T follicular helper cell (primary cell): ENCODE results near the gene ARHGEF4.
A peak's percentile ranks its signal among the peaks of the same experiment; 100 is the strongest.

Experiments used
- DNase-seq: peaks from one replicate; pipeline ENCODE4 v3.0.0-alpha.2; 2020; ENCODE audit warnings: low read depth

The ARHGEF4 gene

DNA sequence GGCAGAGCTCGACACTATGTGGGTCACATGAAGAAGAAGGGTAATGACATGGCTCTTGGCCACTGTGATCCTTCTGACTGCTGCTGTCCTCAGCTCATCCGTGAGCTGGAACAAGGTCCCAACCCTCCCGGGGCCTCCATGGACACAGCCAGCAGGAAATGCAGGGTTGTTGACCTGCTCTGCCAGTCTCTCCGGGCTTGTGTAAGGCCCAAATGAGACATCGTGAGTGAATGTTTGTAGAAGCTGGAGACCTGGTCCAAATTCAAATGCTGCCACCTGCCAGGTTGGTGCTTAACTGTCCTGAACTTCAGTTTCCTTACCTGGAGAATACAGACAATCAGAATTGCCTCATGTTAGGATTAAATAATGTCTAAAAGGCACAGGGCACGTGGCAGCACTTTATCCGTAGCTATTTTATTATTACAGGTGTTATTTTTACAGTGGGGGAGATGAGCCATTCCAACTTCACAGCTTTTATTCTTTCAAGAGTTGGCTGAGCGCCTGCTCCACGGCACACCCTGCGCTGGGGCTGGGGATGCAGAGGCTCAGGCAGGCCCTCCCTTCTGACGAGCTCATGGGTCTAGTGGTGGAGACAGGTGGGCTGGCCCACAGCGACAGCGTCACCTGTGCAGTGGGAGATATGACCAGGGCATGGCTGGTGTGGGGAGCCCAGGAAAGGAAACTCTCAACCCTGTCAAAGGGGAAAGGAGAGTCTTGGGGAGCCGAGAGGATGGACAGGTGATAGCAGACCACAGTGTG lies 15.1 kb downstream of the ARHGEF4 start:
- no peak for DNase-seq

DNA sequence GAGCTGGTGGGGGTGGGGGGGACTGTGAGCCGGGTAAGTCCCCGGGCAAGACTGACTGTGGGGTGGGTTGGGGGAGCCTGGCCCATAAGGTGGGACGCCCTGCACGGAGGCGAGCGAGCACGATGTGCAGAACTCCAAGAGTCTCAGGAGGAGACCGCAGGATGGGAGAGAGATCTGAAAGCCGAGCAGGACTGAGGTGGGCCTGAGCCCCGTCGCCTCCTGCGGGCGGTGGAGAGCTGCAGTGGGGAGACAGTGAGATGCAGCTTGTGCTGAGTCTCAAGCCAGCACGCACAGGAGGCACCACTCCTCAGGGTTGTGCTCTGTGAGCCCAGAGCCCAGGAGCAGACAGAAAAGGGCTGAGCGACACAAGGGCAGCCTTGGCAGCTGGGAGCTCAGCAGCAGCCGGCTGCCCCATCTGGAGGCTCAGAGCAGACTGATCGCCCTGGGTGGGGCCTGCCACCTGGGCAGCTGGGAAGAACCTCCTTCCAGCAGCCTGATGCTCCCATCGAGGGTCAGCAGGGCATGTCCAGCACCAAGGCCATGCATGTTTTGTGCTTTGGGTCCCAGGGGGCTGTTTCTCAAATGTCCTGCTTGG lies 15.9 kb downstream of the ARHGEF4 start:
- DNase-seq = no peak

DNA sequence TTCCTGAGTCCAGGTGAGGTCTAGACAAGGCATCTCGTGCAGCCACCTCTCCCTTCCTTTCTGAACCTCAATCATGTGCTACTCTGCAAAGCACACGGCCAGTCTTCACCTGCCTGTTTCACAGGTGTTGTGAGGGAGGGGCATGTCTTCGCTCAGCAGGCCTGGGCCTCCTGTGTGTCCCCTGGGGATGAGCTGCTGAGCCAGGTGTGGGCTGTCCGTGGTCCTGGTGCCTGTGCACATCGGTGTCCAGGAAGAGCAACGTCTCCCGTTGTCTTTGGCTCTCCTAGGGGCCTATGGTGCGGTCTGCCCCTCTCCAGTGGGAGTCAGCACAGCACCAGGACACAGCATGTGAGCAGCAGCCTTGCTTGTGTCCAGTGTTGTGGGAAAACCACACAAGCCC lies 16.7 kb downstream of the ARHGEF4 start:
- DNase-seq = no peak

- no peak for DNase-seq
These were observed 17.6 kb downstream of the ARHGEF4 start for GRCh38 chr2:130854301-130854700.

DNA sequence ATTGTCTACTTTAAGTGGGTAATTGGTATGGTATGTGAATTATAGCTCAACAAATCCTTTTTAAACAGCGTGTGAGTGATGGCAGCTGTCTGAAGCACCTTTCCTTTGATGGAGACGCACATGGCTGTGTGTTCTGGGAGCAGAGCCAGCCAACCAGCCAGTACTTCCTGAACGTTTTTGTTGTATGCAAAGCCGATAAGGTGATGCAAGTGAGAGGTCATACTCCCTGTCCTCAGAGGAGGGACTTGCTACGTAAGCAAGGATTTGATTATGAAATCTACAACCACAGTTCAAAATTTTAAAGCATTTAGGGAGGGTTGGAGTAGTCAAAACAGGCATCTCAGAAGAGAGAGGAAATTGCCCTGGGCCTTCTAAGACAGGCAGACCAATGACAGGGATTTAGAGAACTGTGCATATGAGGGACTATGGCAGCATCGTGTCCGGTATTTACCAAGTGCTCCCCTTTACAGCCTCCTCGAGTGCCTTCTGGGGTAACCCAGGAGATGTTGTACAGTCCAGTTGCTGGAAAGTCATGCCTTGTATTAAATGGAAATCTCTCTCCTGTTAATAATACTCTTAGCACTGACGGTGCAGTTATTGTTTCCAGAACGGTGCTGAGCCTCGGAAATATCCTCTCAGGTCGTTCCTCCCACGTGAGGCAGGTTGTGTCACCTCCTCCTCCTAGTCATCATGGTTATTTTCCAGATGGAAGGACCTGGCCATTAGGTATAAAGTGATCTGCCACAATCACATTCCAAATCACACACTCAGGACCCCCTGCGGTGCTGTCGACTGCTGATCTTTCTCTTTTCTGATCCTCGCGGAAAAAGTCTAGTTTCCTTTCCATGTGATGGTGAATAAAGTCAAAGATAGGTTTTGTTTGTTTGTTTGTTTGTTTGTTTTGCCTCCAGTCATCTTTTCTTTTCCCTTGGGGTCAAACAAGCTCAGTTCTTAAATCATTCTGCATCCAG lies 28.4 kb downstream of the ARHGEF4 start:
- DNase-seq = no peak

DNA sequence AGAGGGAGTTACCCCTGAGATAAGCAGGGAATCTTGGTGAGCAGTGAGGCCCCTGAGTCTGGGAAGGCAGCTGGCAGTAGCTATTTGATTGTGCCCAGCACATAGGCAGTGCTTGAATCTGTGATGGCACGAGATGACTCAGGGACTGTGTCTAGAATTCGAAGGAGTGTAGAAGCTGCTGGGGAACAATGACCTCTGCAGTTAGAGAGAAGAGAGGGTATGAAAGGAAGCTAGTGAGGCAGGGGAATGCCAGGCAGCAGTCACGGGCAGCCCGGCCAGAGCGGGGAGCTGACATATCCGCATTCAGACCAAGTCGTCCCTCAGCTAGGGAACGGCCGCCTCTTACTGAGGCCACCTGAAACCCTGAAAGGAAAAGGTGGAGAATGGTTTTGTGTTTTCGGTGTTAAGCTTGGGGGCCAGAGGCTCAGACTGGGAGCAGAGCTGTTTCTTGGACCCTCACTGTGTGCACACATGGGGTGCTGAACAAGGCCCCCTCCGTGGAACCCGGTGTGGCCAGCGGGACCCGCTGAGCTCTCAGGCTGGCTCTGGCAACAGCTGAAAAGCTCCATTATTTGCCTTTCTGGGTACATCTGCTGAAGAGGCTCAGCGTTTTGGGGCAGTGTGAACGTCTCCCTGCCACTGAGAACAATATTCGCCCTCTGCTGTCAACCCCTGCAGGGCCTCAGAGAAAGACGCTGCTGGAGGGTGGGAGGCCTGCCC lies 32.9 kb downstream of the ARHGEF4 start:
- DNase-seq = no peak

- DNase-seq = no peak
These were observed 33.4 kb downstream of the ARHGEF4 start for GRCh38 chr2:130870161-130870485.

DNA sequence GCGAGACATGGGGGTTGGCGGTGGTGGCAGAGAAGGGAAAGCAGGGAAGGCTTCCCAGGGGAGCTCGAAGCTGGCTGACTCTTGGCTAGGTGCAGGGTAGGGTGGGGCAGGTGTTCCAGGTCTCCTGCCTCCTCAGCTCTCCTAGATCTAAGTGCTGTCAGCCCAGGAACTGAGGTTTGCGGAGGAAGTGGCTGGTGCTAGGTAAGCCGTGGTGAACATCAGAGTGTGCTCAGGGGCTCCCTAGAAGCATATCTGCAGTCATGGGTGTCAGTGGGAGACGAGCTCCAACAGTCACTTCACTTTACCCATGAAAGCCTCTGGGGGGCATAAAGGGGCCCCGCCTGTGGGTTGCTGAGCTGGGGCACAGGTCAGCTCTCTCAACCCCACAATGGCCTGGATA lies 34.1 kb downstream of the ARHGEF4 start:
- no peak for DNase-seq

DNA sequence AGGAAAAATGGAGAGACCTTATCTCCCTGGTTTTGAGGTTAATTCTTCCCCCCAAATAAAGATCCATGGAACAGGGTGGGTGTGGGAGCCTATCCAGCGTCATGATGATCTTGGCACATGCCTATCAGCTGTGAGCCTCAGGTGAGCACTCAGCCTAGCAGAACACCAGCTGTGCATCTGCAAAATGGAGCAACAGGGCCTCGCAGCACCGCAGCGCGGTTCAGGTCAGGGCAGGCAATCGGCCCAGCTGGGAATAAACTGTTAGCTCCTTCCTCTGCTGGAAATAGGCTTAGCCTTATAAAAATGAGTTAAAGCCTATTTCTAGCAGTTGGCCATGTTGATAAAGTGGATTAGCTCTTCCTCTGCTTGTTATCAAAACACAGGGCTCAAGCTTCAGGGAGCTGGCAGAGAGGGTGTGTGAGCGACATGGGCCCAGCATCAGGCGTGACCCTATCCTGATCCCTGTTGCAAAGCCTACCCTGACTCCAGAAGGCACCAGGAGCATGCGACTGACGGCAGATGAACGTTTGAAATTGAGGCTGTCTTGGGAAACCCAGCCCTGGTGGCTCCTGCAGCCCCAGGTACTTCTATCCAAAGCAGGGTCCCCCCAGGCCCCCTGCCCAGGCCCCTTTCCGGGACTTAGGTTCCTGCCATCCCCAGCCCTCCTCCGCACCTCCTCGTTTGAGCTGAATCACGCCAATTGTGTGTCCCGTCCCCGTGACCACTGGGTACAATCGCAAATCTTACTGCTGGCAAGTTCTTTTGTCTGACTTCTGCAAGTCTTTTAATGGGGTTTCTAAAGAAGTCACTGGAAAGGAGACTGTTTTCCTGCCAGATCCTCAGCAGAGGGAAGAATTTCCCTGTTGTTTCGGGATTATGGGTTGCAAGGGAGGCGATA lies 35.4 kb downstream of the ARHGEF4 start:
- DNase-seq = no peak

- DNase-seq = no peak
These were observed 36.0 kb downstream of the ARHGEF4 start for GRCh38 chr2:130872741-130873125.

GRCh38 chr2:130873700-130874346 lies 37.1 kb downstream of the ARHGEF4 start:
- DNase-seq = peak; percentile 54

GRCh38 chr2:130874512-130874911 lies 37.8 kb downstream of the ARHGEF4 start:
- no peak for DNase-seq

DNA sequence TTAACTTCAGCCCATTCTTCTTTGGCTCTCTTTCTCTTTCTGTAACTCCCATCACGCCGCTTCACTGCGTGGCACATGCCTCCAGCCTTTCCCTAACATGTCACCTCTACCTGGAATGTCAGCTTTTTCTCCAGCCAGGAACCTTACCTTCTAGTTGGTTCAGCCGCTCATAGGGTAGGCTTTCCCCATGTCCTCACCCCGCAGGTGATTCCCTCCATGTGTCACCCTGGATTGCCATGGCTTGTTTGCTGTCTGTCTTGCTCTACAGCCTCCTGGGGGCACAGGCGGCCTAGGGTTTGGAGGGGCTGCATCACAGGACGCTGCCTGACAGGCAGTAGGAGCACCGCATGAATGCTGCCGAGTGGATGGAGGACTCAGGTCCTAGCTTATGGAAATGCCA lies 39.2 kb downstream of the ARHGEF4 start:
- no peak for DNase-seq

DNA sequence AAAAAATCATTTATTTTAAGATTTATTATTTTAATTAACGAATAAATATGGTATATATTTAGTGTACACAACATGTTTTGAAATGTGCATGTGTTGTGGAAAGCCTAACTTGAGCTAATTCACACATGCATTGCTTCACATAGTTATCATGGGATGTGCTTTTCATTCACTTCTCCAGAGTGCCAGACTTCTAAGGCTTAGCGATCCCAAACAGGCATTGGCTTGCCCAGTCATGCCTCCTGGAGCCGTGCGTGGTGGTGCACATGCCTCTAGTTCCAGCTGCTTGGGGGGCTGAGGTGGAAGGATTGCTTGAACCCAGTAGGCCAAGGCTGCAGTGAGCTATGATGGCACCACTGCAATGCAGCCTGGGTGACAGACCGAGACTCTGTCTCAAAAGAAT lies 40.5 kb downstream of the ARHGEF4 start:
- no peak for DNase-seq

GRCh38 chr2:130878316-130878715 lies 41.6 kb downstream of the ARHGEF4 start:
- DNase-seq = no peak

GRCh38 chr2:130878933-130879332 lies 42.2 kb downstream of the ARHGEF4 start:
- no peak for DNase-seq

DNA sequence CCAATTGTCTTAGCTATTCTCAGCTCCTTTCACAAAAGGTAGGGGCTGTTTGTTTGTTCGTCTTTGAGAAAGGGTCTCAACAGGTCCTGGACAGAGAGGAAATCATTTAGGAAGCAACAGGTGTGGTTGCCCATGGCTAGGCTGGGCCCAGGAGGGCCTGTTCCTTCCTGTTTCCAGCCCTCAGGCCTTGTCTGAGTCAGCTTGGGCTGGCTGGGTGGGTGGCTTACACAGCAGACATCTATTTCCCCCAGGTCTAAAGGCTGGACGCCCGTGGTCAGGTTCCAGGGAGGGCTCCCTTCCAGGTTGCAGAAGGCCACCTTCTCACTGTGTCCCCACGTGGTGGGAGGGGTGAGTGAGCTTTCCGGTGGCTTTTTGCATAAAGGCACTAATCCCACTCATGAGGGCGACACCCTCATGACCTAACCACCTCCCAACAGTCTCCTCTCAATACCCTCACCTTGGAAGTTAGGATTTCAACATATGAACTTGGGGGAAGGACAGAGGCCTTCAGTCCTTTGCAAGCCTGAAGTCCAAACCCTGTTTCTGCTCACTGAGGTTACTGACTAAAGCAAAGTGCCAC lies 45.5 kb downstream of the ARHGEF4 start:
- no peak for DNase-seq

DNA sequence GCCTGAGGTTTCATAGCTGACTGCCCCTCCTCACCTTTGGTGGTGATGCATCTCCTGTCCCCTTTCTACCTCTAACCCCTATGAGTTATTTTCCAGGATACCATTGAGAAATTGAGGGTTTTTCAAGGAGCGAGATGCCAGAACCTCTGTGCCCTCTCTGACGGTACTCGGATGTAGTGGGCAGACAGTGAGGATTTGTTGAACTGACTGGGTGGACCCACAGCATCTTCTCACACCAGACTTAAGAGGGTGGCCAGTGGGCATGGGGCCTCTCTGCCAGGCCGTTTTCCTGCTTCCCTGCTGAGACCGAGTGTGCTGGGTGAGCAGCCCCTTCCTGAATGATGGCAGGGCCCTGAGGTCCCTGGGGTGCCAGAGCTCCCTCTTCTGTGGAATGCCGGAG lies 46.3 kb downstream of the ARHGEF4 start:
- no peak for DNase-seq

DNA sequence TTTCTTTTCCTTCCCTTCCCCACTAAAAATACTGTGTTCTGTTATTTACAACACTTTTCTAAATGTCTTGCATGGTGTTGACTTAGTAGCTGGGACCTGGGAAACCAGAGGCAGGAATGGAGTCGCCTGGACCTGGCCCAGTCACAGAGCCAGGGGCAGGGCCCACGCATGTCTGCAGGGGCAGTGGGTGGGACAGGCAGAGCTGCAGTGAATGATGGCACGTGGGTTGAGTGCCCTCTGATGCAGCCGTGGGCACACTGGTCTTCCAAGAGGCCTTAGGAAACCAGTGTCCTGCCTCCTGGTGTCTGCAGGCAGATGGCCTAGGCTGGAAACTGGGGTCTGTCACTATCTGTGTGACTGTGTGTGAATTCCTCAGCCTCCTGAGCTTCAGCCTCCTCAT lies 46.8 kb downstream of the ARHGEF4 start:
- DNase-seq = no peak

GRCh38 chr2:130884013-130884412 lies 47.3 kb downstream of the ARHGEF4 start:
- DNase-seq = no peak
